ENCODE data around the gene MRPL58. TPM values are rescaled to one million over a fixed set of nuclear protein-coding genes. Genes with fewer than 3 reads are reported as not detected.
"Not testable (repeated sequence)": the region's sequence is repeated elsewhere in the genome, so short reads cannot be mapped to it uniquely, and the experiment has no call there.

Gene MRPL58
- total RNA-seq, 1 donor from 2014 or later = 18.1 TPM

DNA sequence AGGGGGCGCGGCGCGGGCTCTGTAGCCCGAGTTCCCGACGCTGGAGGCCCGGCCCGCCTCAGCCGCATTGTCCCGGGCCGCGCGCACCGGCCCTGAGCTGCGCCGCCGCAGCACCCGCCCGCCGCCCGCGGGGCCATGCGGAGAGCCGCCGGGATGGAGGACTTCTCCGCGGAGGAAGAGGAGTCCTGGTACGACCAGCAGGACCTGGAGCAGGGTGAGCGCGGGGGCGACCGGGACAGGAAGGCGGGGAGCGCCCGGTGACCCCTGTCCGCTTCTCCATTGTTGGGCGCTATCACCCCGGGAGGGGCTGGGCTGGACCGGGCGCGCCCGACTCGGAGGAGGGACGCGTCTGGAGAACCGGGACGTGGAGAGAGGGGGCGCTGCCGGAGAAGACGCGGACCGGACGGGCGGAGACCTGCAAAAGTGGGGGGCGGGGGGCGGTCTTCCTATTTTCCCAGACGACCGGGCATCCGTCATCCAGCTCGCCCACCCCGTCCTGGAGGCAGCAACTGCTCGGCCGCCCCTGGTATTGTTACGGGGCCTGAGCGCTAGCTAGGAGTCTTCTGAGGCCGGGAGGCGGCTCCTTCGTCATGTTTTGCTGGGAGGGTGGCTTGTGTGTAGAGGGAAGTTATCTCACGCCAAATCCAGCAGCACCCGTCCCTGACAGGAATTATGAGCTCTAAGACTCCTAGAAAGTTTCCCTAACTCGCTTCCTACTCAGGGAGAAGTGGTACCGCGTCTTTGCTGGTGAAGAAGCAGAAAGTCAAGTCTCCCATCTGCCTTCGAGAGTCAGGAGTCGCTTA, 24.4 kb upstream of the MRPL58 start:
- DNase-seq = peak; percentile 64

DNA sequence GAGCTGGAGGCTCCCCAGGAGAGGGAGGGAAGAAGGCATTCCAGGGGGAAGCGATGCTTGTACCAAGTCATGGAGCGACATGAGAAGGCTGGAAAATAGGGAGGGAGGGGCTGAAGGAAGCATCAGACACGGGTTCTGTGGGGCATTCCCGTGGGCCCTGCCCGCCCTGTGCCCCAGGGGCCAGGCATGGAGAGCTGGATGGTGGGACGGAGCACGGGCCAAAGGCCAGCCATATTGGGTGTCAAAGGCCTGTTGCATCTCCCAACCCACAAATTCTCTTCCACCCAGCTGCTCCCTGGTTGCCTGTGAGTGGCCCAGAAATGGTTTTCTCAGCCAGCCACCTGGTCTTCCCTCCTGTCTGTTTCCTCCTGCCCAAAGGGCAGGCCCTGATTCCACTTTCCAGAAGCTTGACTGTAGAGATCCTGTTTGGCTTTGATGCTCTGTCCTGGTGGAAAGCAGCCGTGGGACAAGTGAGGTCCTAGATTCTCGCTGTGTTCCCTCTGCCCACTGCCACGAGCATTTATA, 21.8 kb upstream of the MRPL58 start:
- no peak for DNase-seq

DNA sequence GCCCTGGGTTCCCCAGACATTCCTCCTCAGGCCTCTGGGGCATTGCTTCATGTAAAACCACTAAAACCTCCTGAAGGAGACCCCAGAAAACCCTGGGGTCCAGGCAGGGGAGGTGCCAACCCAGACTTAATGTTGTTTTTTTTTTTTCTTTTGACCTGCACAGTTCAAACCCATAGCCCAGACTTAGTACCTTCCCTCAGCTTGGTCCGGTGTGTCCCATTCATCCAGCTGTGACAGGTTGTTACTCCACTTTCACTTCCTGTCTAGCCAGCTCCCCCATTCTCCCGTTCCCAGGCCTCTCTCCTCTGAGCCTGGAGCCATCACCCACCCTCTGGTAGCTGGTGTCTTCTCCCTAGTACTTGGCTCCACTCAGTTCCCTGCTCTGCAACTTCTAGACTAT, 20.2 kb upstream of the MRPL58 start:
- DNase-seq = no peak

DNA sequence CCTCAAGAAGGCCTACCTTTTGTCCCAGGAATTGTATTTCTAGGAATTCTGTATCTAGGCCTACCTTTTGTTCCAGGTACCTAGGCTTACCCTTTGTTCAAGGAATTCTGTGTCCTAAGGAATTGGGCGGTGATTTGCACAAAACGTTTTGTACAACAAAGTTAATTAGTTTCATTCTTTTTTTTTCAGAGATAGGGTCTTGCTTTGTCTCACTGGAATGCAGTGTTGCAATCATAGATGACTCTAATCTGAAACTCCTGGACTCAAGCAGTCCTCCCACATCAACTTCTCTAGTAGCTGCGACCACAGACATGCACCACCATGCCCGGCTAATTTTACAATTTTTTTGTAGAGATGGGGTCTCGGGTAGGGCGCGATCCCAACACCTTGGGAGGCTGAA, 18.0 kb upstream of the MRPL58 start:
- no peak for DNase-seq

DNA sequence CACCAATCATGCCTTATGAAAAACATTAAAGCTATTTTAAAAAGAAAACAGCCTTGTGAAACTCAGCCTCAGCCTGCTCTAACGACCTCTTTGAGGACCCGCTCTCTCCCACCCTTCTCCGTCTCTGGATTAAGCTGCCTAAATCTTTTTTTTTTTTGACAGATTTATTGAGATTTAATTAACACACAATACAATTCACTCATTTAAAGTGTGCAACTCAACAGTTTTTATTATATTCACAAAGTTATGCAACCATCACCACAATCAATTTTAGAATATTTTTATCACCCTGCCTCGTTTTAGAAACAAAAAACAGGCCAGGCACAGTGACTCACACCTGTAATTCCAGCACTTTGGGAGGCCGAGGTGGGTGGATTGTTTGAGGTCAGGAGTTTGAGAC, 16.6 kb upstream of the MRPL58 start:
- DNase-seq = no peak

DNA sequence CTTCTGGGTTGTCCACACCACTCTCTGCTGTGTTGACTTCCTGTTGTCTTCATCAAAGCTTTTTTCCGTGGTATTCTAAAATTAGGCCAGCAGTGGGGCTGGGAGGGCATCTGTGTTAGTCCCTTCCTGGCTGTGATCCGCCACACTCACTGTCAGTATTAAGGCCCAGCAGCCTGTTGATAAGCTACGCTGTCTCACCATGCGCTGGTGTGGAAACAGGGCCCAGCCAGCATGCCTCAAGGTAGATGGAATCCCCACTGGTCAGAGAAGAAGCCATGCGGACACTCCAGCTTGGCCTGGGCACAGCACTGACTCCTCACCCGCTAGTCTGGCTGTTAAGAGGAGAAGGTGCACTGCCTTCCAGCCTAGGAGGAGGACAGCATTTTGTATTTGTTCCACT, 13.7 kb upstream of the MRPL58 start:
- DNase-seq = no peak

DNA sequence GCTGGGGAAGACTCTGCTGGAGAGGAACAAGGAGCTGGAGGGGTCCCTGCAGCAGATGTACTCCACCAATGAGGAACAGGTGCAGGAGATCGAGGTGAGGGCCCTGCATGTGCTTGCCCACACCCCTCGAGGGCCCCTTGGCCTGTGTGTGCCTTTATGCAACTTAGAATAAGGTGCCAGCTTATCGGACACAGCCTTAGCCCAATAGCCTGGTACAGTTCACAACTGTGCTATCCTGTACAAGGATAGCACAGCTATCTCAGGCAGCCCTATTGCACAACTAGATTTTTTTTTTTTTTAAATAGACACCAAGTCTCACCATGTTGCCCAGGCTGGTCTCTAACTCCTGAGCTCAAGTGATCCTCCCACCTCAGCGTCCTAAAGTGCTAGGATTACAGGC, 12.9 kb upstream of the MRPL58 start:
- no peak for DNase-seq

DNA sequence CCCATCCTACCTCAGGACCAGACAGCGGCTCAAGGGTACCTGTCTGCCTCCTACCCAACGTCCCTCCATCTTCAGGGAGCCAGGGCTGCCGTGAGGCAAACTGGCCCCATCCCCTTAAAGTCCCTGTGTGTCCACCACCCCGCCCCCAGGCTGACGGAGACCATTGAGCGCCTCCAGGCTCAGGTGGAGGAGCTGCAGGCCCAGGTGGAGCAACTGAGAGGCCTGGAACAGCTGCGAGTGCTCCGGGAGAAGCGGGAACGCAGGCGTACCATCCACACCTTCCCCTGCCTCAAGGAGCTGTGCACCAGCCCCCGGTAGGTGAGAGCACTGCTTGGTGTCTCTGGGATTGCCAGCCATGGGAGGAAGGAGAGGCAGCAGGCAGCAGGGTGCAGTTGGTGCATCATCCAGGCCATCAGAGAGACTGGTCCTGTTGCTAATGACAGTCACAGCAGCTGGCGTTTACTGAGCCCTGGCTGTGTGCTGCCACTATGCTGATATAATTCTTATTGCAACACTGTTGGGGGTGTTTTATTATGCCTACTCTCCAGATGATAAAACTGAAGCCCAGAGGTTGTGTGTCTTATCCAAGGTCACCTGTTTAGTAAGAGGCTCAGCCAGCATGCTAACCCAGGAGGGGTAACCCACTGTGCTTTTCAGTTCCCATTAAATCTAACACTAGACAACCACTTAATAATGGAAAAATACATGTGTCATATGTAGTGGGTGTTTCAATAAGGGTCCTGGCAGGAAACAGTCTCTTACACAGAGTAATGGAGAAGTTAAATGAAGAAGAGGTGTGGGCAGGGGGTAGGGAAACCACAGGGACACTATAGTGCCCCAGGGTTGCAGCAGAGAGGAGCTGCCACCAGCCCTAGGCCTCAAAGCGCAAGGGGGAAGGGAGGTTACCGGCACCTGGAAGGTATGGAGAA, 10.3 kb upstream of the MRPL58 start:
- DNase-seq = no peak

DNA sequence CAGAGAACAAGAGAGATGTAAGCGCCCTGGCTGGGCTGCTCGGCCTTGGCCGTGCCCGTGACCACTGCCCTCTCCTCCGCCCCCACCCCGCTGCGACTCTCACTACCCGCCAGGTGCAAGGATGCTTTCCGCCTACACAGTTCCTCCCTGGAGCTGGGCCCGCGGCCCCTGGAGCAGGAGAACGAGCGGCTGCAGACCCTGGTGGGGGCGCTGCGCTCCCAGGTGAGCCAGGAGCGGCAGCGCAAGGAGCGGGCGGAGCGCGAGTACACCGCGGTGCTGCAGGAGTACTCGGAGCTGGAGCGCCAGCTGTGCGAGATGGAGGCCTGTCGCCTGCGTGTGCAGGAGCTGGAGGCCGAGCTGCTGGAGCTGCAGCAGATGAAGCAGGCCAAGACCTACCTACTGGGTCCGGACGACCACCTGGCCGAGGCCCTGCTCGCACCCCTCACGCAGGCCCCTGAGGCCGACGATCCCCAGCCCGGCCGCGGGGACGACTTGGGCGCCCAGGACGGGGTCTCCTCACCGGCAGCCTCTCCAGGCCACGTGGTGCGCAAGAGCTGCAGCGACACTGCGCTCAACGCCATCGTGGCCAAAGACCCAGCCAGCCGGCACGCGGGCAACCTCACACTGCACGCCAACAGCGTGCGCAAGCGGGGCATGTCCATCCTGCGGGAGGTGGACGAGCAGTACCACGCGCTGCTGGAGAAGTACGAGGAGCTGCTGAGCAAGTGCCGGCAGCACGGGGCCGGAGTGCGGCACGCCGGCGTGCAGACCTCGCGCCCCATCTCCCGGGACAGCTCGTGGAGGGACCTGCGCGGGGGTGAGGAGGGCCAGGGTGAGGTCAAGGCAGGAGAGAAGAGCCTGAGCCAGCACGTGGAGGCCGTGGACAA, 9.2 kb upstream of the MRPL58 start:
- no peak for DNase-seq

DNA sequence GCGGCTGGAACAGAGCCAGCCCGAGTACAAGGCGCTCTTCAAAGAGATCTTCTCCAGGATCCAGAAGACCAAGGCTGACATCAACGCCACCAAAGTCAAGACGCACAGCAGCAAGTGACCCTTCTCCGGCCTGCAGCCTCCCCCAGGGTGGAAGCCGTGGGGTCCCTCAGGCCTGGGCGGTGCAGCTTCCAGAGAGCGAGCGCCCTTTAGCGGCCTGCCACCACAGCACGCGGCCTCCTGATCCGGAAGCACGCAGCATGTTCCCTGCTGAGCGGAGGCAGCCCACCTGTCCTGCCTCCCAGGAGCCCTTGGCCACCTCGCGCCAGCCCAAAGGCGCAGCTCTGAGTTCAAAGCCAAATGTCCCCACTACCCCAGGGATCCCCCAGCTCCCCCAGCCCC, 8.5 kb upstream of the MRPL58 start:
- DNase-seq = no peak

DNA sequence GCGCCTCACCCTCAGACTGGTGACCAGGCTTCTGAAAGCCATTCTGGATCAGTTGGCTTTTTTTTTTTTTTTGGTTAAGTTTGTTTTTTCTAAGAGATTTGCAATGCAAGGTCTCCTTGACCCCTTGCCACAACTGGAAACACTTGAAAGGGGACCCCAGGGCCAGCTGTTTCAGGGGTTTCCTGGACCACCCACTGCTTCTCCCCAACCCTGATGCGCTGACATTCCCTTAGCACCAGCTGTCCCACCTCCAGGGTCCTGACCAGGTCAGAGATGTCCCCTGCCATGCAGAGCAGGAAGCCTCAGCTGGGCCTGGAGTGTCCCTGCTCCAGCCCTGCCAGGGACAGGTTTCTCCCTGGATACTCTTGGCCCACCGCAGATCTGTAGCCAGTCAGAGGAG, 8.1 kb upstream of the MRPL58 start:
- no peak for DNase-seq

DNA sequence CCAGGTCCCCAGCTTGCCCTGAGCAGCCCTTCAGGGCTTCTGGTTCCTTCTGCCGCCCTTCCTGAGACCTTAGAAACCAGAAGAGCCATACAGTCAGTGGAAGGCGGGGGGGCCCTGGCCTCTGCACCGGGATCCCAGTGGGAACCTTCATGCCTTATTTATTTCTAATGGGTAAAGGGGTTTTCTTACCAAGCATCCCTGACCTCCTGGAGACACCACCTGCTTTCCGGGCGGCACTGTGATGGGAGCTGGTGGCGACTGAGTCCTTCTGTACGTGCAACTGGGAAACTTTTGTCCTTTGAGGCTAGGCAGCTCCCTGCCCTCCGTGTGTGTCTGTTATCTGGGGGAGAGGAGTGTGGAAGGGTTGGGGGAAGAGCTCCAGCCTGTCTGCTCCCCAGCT, 7.2 kb upstream of the MRPL58 start:
- no peak for DNase-seq

DNA sequence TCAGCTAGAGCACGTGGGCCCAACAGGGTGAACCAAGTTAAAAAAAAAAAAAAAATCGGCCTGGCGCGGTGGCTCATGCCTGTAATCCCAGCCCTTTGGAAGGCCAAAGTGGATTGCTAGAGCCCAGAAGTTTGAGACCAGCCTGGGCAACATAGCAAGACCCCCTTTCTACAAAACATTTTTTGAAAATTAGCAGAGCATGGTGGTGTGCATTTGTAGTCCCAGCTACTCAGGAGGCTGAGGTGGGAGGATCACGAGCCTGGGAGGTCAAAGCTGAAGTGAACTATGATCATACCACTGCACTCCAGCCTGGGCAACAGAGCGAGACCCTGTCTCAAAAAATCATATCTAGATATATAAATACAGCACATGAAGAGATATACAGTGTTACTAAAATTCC, 6.4 kb upstream of the MRPL58 start:
- DNase-seq = not testable (repeated sequence)

DNA sequence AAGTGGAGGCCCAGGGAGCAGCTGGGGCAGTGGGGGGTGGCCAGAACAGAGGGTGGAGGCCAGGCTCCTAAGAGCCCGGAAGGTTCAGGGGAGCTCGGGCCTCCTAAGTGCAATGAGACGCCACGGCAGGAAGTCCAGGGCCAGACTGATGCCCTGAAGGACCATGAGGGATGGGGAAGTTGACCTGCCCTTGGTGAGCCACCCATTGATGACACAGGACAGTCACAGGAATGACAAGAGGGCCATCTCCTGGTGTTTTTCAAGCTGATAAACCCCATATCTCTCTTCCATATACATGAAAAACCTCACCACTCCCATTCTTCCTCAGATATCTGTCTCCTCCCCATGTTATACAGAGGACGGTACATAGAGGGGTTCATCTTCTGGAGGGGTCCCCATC, 5.8 kb upstream of the MRPL58 start:
- no peak for DNase-seq

DNA sequence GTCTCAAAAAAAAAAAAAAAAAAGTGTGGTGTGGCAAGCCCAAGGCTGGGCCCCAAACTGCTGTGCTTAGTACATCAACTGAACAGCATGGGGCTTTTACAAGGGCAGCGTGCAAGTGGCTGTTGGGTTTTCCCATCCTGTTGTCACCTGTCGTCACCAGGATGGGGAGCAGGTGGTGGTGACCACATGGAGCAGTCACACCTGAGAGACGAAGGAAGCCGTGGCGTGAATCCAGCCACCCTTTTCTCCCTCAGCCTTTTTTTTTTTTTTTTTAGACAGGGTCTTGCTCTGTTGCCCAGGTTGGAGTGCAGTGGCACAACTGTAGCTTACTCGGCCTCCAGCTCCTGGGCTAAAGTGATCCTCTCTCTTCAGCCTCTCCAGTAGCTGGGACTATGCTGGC, 4.1 kb upstream of the MRPL58 start:
- no peak for DNase-seq

DNA sequence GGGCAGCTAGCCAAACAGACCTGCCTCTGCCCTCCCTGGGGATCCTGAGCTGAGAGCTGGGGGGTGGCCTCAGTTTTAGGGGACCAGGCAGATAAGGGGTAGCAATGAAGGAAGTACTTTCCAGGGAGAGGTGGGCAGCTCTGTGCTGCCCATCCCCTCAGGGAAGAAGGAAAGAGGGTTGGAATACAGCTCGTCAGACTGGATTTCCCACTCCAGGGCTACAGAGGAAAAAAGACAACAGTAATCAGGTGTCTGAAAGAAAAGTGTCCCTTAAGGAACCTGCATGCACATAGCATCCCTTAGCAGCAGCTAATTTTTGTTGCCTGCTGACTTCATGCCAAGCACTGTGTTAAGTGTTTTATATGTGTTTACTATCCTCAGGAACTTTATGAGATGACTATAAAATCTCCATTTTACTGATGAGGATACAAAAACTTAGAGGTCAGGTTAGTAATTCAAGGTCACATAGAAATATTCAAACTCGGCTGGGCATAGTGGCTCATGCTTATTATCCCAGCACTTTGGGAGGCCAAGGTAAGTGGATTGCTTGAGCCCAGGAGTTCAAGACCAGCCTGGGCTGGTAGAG, 3.2 kb upstream of the MRPL58 start:
- DNase-seq = no peak

DNA sequence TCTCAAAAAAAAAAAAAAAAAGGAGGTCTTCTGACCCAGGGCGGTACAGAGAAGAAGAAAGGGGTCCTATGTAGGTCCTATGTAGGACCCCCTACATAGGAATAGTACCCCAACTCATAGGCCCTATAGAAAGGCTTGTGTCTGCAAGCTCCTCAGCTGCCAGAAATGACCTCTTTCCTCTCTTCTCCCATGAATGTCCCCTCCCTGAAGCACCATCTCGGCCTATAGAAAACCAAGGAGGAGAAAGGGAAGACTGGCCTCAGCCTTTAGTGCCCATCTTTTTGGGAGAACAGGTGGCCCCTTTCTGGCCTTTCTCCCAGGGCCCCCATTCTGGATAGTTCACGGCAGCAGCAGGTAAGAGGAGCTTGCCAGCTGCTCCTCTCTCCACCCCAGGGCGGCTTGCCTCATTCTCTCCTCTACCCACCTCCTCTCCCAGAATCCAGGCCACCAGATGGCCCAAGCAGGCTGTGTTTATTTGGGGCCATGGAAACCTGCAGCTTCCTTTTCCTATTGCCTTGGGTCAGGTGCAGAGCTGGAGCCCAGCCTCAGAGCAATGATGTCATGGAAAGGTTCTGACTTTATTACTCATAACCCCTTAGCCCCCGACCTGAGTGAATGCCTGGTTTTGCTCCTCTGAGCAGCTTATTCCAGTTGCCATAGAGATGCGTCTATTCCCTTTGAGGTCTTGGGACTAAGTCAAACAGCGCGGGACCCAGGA, 1.6 kb upstream of the MRPL58 start:
- peak; percentile 59 for DNase-seq

DNA sequence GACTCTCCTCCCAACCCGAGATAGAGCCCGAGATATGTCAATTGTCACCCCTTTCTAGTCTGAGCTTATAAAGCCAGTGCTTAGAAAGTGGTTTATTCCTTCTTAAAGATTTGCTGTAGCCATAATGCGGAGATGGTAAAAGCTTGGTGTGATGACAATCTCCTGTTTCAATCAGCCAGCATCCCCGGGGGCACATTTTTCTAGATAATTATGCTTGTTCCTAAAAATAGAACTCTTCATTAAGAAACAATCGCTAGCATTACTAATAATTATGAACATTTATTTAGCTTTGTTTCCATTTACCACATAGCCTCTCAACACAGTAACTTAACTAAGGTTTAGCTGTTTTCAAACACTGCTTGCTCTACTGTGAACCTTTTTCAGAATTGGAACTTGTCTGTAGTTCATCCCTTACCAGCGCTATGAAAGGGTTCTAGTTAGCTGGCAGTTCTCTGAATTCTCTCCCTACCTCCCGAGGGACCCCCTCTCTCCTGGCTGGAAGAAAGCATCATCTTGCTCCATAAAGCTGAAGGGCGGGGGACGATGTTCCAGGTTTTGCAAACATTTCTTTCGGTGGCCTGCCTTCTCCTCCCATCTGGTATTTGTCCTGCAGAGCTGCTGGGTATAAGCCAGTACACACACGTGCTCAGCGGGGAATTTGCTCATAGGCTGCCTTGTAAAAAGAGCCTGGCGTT, 922 bp upstream of the MRPL58 start:
- peak; percentile 62 for DNase-seq

DNA sequence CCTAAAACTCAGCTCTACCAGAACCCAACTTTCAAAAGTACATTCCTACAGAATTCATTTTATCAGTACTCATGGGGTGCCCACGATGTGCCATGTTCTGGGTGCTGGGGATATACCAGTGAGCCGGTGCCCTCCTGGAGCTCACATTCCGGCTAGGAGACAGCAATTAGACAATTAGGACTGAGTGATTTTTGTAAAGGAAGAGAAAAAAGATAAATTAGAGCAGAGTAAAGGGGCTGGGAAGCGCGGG, 449 bp upstream of the MRPL58 start:
- DNase-seq = peak; percentile 59

DNA sequence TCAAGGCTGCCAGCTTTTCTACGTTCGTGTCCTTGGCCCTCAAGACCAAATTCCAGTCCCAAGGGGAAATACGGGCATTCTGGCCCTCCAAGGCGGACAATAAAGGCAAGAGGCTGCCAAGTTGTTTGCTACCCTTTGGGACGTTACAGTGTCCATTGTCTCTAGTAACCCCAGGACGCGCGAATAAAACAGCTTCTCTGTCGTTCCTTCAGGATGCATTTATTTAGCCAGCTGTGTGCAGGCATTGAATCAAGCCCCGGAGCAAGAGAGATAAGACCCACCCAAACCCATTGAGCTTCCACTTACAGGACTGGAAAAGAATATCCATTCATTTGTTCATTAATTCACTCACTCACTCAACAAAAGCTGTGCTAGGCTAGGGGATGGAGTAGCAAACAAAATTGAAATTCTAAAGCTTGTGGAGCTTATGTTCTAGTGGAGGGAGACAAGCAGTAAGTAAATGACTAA, 656 bp downstream of the MRPL58 start:
- peak; percentile 48 for DNase-seq

DNA sequence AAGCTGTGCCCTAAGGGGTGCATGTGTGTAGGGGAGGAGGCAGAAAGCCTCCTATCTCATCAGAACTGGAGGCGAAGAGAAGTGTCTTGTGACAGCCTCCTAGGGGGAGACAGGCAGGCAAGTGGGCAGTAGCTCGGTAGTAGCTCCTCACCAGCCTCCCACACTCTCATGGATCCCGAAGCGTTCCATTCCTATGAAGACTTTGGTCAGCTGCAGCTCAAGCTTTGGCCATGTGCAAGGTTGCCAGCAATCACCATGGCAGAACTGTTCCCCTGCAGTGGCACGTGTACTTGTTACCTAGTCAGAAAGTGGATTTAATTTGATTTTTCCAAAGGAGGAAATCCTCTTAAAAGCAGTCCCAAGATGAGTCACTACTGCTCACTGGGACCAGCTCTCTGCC, 6.7 kb downstream of the MRPL58 start:
- no peak for DNase-seq

Data from skin of body (tissue), 2 donors.